Calu3 (cell line): ENCODE measurements around the gene IDUA. TPM values are rescaled to one million over a fixed set of nuclear protein-coding genes. Genes with fewer than 3 reads are reported as not detected.

ENCODE experiments used
- BruUV-seq: library from RNA; stranded (reverse); fragments of 400-500 nt; replicated peaks from 2 replicates; lab custom pipeline; 2021; lab: Mats Ljungman, UMichigan
- CTCF ChIA-PET: fragments of 300-600 bp; sonication (Branson Sonifier 250); formaldehyde crosslinking; loops from one replicate; lab custom pipeline; 2022; ENCODE audit warnings: antibody characterized with exemption; lab: Charles Lee
- DNase-seq: peaks from one replicate; pipeline ENCODE4 v3.0.0; 2022
- H3K27ac Mint-ChIP-seq: one replicate; pipeline ENCODE4 v1.8.0; 2022; ENCODE audit warnings: mixed read lengths; ENCODE audit not compliant: unreplicated experiment
- H3K27me3 Mint-ChIP-seq: one replicate; pipeline ENCODE4 v1.8.0; 2022; ENCODE audit warnings: mixed read lengths; ENCODE audit not compliant: unreplicated experiment
- H3K36me3 Mint-ChIP-seq: one replicate; pipeline ENCODE4 v1.8.0; 2022; ENCODE audit warnings: mild to moderate bottlenecking, moderate library complexity, mixed read lengths; ENCODE audit not compliant: insufficient read depth, unreplicated experiment
- H3K4me1 Mint-ChIP-seq: one replicate; pipeline ENCODE4 v1.8.0; 2022; ENCODE audit warnings: mild to moderate bottlenecking, low read depth, mixed read lengths; ENCODE audit not compliant: unreplicated experiment
- H3K4me3 Mint-ChIP-seq: one replicate; pipeline ENCODE4 v1.8.0; 2022; ENCODE audit warnings: mild to moderate bottlenecking, low read depth, moderate library complexity, mixed read lengths; ENCODE audit not compliant: unreplicated experiment
- H3K9me3 Mint-ChIP-seq: one replicate; pipeline ENCODE4 v1.8.0; 2022; ENCODE audit warnings: low read depth, mixed read lengths; ENCODE audit not compliant: unreplicated experiment
- intact Hi-C: fragments of 100-400 bp; cut with micrococcal nuclease; formaldehyde crosslinking; loops from one replicate; pipeline ENCODE4 v1.10.0; 2022; ENCODE audit not compliant: unreplicated experiment
- total RNA-seq: library from RNA; stranded (reverse); gene quantifications from 2 replicates; pipeline ENCODE4 v1.2.3, GENCODE V29; 2022
- TF ChIP-seq, protein P1 (sequence below): fragments of 200-600 bp; IDR thresholded peaks from one replicate; pipeline ENCODE4 v1.8.0; 2022; ENCODE audit warnings: antibody characterized with exemption; ENCODE audit not compliant: unreplicated experiment

Gene IDUA
- total RNA-seq, 1 experiment from 2014 or later: 38.8 TPM

DNA sequence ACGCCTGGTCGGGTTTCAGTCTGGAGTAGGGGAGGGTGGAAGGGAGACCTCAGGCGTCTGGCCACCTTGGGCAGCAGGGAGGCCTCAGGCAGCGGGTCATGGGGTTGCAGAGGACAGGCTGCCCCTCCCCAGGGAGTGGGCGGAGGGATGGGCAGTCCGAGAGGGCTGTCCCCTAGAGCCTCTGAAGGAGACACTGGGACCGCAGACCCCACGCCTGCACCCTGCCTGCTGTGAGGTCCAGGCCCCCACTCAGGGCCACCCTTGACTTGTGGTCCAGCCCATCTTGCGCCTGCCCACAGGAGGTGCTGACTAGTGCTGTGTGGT lies 41.0 kb downstream of the IDUA start:
- H3K27ac Mint-ChIP-seq: no peak overlapping the region
- TF ChIP-seq, protein P1, sequence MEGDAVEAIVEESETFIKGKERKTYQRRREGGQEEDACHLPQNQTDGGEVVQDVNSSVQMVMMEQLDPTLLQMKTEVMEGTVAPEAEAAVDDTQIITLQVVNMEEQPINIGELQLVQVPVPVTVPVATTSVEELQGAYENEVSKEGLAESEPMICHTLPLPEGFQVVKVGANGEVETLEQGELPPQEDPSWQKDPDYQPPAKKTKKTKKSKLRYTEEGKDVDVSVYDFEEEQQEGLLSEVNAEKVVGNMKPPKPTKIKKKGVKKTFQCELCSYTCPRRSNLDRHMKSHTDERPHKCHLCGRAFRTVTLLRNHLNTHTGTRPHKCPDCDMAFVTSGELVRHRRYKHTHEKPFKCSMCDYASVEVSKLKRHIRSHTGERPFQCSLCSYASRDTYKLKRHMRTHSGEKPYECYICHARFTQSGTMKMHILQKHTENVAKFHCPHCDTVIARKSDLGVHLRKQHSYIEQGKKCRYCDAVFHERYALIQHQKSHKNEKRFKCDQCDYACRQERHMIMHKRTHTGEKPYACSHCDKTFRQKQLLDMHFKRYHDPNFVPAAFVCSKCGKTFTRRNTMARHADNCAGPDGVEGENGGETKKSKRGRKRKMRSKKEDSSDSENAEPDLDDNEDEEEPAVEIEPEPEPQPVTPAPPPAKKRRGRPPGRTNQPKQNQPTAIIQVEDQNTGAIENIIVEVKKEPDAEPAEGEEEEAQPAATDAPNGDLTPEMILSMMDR: no peak
- H3K27me3 Mint-ChIP-seq: no peaks in the 10 kb centered on the region
- H3K36me3 Mint-ChIP-seq: peaks cover 30% of the 10 kb centered on the region
- no TSS peak for BruUV-seq
- no peaks in the 10 kb centered on the region for H3K9me3 Mint-ChIP-seq
- no peak overlapping the region for H3K4me3 Mint-ChIP-seq
- CTCF ChIA-PET: no interaction called here
- no peaks in the 10 kb centered on the region for H3K4me1 Mint-ChIP-seq
- no peak for DNase-seq
- intact Hi-C loops: no loop called here

DNA sequence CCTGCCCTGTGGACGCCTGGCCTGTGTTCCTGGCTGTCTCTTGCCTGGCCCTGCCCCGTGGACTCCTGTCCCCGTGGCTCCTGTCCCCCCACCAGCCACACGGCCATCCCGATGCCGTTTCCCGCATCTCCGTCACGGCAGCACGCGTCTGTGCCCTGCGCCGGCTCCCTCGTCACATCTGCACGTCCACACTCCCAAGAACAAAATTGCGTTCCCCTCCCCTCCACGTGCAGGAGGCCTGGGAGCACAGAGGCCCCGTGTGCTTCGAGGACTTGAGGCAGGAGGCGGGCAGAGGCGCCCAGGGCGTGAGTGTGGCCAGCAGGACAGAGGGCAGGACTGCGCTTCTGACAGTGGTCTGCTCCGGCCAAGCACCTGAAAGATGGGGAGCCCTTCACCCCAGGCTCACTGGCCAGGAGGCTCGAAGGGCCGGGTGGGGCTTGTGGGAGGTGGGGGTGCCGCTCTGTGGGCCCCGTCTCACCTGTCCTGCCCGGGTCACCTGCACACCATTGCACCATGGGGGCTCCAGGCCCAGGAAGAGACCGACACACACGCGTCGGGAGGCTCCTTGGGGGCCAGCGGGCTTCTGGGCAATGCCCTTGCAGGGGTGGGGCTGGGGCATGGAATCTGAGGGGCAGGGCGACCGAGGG lies 41.9 kb downstream of the IDUA start:
- Mint-ChIP-seq H3K4me3 (no peak overlapping the region), H3K27ac (no peak overlapping the region), H3K27me3 (no peaks in the 10 kb centered on the region), H3K36me3 (peaks cover 30% of the 10 kb centered on the region), H3K4me1 (no peaks in the 10 kb centered on the region), H3K9me3 (no peaks in the 10 kb centered on the region)
- intact Hi-C loops: no loop called here
- CTCF ChIA-PET: no interaction called here
- BruUV-seq: no TSS peak
- TF ChIP-seq, protein P1: no peak
- no peak for DNase-seq

DNA sequence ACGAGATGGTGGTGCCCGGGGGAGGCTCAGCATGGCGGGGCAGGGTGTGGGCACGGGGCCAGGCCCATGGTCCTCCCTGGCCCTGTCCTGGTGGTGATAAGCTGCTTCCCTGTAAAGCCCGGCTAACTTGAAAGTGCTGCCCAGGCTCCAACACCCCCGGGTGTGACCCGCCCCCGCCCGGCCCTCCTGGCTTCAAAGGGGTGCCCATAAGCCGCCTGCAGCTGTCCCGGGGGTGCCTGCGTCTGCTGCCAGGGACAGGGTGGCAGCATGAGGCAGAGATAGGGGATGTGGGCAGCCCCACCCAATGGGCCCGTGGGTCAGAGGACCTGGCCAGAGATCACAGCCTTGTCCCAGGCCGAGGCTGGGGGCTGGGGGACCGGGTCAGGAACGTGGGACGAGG lies 42.7 kb downstream of the IDUA start:
- H3K27me3 Mint-ChIP-seq: no peaks in the 10 kb centered on the region
- intact Hi-C loops: no loop called here
- no peaks in the 10 kb centered on the region for H3K4me1 Mint-ChIP-seq
- no peak overlapping the region for H3K27ac Mint-ChIP-seq
- H3K36me3 Mint-ChIP-seq: peaks cover 30% of the 10 kb centered on the region
- H3K9me3 Mint-ChIP-seq: no peaks in the 10 kb centered on the region
- TF ChIP-seq, protein P1: no peak
- CTCF ChIA-PET: no interaction called here
- no peak for DNase-seq
- H3K4me3 Mint-ChIP-seq: no peak overlapping the region
- no TSS peak for BruUV-seq

DNA sequence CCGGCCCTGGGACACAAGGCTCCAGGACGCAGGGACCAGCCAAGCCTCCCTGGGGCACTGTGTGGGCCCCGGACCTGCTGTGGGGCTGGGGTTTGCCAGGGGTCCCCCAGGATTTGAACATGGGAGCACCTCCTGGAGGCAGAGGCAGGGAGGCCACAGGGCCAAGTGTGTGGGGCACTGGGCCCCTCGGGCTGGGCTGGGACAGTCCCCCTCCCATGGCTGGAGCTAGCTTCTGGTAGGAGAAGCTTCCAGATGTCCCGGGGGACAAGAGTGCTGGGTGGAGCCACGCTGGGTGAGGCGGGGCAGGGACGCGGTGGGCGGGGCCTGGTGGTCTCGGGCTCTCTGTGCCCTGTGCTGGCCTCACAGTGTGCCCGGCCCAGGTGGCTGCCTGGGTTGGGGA lies 43.2 kb downstream of the IDUA start:
- Mint-ChIP-seq H3K4me3 (no peak overlapping the region), H3K36me3 (peaks cover 25% of the 10 kb centered on the region), H3K9me3 (no peaks in the 10 kb centered on the region), H3K27ac (no peak overlapping the region), H3K27me3 (no peaks in the 10 kb centered on the region), H3K4me1 (no peaks in the 10 kb centered on the region)
- DNase-seq: no peak
- intact Hi-C loops: no loop called here
- CTCF ChIA-PET: no interaction called here
- TF ChIP-seq, protein P1: no peak
- BruUV-seq: no TSS peak
